HuH-7 (cell line): ENCODE results near the gene FAM98B.
"Not testable (repeated sequence)": the region's sequence is repeated elsewhere in the genome, so short reads cannot be mapped to it uniquely, and the experiment has no call there.

Experiments
- DNase-seq: peaks from one replicate; pipeline ENCODE4 v3.0.0; 2011; ENCODE audit warnings: low spot score

FAM98B gene

DNA sequence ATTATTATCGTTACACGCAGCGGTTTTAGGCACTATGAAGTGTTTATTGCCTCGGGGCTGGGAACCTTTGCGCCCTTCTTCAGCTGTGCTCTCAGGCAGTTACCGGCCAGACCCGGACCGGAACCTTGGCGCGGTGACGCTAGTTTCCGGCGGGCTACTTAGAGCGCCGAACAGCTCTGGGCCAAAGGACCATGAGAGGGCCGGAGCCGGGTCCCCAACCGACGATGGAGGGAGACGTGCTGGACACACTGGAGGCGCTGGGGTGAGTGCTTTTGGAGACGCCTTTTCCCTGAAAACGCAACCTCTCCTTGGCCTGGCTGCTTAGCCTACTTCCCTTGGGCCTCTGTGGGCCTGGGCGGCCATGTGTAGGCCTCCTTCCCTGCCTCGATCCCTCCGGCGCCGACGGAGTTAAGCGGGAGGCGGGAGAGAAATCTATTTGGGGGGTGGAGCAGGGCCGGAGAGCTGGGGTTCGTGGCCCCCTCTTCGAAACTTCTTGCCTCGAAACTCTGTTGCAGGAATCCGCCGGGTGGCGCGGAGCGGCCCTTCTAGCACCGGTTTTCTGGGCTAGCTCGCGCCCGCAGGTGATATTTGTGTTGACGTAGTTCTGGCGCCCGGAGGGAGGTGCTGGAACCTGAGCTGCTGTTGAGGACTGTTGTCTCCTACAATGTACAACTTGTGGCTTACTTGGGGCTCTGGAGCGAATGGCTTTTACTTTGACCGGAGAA lies at the start of gene FAM98B:
TSS of gene FAM98B (plus strand) at position 157 of the 725 bp plus-strand sequence. CDS start at position 192, 35 bp downstream.
- peak; percentile 56 for DNase-seq

- DNase-seq, result no peak
Observed at GRCh38 chr15:38406436-38406835, 47.5 kb upstream of the FAM98B start.

GRCh38 chr15:38408576-38408975 lies 45.4 kb upstream of the FAM98B start:
- no peak for DNase-seq

DNA sequence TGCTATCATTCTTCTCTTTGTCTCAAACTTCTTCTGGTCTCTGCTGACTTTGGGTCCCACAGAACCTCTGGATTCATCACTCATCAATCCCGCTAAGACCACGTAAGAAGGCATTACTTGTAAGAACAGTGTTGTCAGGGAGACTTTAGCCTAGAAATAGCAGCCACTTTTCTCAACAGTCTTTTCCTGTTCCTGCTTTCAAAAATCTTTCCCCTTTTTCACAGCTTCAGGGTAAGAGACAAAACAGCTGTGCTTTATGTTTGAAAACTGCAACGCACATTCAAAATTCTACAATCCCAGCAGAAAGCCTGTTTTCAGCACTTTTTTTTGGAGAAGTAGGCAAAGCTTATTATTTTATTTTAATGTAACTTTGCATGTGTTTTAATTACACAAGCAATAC lies 42.0 kb upstream of the FAM98B start:
- DNase-seq, result no peak

- DNase-seq, result no peak
Observed at GRCh38 chr15:38412466-38412865, 41.5 kb upstream of the FAM98B start.

DNA sequence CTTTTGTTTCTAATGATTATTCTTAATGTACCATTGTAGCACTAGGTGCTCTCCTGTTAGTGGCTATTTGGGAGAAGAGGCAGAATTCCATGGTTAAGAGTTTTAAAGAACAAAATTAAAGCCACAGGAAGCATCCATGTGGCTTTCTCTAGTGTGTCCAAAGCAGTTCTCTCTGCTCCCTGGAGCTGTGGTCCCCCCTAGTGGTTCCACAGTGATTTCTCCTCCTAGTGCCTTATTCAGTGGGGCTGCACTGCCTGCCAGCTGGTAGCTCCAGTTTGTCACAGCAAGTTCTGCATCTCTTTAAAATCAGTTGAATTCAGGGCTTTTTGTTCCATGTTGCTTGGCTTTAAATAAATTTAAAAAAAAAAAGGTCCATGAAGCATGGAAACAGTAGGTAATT lies 39.6 kb upstream of the FAM98B start:
- DNase-seq, result peak; percentile 28

DNA sequence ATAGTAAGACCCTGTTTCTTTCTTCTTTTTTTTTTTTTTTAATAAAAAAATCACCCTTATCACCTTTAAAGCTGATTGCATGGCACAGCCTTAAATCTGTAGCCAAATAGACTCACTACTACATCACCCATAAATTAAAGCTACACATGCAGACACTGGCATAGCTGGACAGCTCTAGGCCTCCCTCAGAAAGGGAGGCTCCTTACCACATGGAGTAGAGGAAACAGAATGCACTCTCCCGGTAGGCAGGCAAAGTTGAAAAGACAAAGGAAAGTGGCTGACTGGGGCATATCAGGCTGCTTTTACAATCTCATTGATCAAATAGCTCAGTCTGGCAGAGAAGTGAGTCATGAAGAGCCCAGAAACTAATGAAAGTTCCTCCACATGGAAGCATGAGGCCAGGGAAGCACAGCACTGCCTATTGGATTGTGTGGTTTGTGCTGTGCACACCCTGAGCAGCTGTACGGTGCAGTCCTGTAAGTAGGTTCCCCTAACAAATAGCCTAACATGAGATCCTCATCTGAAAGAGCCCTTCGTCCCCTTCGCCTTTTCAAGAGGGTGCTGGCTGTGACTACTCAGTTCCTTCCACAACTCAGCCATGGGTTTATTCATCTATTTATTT lies 32.7 kb upstream of the FAM98B start:
- DNase-seq, result no peak

GRCh38 chr15:38424101-38424552 lies 29.8 kb upstream of the FAM98B start:
- DNase-seq, result no peak

GRCh38 chr15:38425269-38425668 lies 28.7 kb upstream of the FAM98B start:
- DNase-seq, result no peak

- no peak for DNase-seq
Observed at GRCh38 chr15:38427380-38427779, 26.5 kb upstream of the FAM98B start.

GRCh38 chr15:38430106-38430760 lies 23.7 kb upstream of the FAM98B start:
- no peak for DNase-seq

DNA sequence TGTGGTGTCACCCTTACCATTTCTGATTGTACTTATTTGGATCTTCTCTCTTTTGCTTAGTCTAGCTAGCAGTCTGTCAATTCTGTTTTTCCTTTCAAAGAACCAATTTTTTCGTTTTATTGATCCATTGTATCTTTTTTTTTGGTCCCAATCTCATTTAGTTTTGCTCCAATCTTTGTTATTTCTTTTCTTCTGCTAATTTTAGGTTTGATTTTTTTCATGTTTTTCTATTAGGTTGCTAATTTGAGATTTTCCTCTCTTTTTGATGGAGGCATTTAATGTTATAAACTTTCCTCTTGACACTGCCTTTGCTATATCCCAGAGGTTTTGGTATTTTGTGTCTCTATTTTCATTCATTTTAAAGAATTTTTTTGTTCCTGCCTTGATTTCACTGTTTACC lies 16.9 kb upstream of the FAM98B start:
- no peak for DNase-seq

- not testable (repeated sequence) for DNase-seq
Observed at GRCh38 chr15:38437603-38438002, 16.3 kb upstream of the FAM98B start.

- no peak for DNase-seq
Observed at GRCh38 chr15:38438031-38438986, 15.6 kb upstream of the FAM98B start.

DNA sequence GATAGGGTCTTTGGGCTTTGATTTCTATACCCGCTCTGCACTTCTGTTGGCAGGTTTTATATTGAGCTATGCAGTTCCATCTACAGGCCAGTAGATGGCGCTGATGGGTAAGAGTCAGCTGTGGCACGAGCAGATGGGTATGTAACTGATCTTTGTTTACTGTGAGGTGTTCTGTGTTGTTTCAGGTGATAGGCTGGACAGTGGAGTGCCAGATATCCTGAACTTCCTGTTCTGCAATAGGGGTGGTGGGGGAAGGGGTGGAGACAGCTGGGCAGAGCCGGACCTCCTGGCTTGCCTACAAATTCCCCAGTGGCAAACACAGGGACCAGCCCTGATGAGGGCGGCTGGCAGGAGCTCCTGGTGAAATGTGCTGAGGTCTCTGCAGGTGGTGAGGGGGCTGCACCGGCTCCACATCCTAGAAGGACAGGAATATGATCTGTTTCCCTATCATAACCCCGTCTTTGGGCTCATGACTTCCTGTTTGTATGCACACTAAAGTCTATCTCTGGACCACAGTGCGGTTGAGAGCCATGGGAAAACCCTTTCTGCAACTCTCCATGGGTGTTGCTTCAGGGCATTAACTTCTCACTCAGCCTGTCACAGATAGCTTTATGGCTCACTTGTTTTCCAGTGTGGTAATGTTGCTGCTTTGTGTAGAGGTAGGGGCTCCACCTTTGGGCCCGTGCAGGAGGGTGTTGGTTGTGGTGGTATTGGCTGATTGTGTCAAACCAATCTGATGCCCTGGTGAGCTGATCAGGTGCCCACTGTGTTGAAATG lies 13.4 kb upstream of the FAM98B start:
- peak; percentile 17 for DNase-seq

GRCh38 chr15:38441130-38441519 lies 12.8 kb upstream of the FAM98B start:
- DNase-seq, result no peak

DNA sequence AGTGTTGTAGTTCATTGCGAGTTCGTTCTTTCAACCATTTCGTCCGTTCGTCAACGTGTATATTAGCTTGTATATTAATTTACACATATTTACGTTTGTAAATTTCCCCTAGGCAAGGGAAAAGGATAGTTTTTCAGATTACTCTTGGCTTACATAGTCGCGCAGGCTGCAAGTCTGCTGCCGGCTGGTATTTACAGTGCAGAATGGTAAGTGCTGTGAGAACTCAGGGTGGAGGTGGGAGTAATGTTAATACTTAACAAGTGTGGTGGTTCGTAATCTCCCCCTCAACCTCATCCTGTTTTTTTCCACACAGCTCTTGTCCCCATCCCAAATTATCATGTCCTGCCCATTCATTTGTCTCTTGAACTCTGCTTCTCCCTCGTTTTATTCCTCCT lies 766 bp downstream of the FAM98B start:
- no peak for DNase-seq

DNA sequence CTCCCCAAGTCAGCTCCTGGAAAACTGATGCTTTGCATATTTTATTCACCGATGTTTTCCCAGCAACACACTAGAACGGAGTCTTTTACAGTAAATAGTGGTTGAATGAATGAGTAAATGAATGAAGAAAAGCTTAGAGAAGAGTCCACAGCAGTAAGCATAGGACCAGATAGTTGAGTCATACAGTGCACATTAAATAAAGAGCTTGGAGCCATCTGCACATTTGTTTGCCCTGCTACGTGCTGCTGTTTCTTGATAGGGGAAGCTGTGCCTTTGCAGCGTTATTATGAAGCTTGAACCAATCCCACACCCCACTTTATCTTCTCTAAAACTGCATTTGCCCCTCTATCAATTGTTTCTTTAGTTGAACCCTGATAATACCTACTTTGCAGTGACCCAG lies 1.2 kb downstream of the FAM98B start:
- no peak for DNase-seq

DNA sequence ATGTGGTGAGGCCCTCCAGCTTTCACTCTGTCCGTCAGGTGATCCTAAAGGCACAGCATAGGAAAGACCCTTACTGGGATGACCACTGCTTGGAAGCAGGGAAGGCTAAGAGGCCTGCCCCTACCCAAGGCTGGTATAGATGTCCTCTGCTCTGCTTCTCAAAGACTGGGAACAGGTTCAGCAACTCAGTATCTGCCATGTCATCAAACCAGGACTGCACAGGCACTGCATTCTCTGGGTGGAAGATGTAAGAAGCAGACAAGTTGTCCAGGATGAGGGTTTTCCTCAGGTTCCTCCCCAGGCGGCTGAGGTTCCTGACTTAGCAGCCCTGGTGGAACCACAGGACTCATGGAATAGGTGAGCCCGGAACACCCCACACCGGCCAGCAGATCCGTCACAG lies 4.7 kb downstream of the FAM98B start:
- no peak for DNase-seq

GRCh38 chr15:38459480-38459879 lies 5.6 kb downstream of the FAM98B start:
- no peak for DNase-seq

GRCh38 chr15:38460543-38460942 lies 6.6 kb downstream of the FAM98B start:
- DNase-seq, result no peak
